ENCODE results near the gene IRF2BP2.
"Not testable (repeated sequence)": the region's sequence is repeated elsewhere in the genome, so short reads cannot be mapped to it uniquely, and the experiment has no call there.

The IRF2BP2 gene

DNA sequence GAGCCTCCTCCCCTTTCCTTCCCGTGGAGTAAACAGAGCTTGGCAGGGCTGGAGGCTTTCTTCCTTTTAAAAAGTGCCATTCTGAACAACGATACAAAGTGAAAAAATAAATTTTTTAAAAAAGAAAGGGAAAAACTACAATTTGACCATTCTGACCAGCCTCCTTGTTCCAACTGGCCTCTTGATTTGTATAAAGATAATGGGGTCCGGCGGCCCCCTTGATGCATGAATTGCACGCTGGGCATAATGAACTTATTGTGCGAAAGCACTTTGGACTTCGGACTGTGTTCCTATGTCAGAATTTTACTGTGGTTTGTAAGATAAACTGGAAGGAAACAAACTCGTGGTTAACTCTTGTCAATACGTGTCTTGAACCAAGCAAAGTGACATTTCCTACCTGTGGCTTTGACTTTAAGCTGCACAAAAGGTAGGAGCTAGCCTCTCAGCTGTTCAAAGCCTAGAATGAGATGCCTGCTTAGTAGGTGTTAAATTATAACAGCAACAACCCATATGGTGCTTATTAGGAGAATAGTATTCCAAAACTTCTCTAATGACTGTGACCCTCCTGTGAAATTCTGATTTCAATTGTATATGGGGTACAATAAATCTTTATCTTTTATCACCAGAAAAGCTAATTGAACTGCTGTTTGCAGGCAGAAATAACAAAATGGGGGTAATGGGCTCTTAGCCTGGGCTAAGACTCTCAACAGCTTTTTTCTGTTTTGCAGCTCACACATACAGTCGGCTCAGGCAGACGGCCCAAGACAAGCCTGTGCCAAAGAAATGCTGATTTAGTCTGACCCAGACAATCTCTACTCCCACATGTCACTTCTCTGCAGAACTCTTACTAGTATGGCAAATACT lies 9.3 kb downstream of the IRF2BP2 start:
- DNase-seq (ENCODE audit: low spot score) = no peak

DNA sequence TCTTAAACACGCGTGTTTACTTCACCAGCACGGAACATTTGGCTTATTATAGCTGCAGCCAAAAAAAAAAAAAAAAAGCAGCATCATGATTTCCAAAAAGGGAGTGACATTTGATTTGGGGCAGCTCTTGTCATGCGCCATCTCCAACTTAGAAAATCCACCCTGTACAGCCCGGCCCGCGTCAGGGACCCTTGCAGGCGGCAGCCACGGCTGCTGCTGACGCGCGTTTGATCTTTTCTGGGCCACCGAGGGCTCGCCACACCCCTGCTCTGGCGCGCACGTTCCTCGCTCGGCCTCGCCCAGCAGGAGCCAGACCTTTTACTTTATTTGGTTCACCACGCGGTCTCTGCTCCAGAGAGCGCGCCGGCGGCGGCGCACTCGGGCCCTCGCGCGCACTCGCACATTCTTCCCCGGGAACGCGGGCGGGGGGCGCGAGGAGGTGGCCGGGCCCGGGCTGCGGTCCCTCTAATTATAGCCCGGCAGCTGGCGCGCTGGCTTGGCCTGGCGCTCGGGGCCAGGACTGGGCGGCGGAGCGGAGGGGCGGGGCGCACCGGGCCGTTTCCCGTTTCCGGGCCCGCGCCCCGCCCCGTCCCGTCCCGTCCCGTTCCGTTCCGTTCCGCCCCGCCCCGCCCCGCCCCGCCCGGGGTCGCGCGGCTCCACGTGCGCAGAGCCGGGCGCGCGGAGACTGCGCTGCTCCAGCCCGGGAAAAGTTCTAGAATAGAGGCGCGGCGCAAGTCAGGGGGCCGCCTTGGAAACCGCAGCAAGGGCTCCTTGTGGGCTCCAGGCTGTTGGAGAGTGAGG lies 10.2 kb downstream of the IRF2BP2 start:
- peak; percentile 87 for DNase-seq (ENCODE audit: low spot score)

GRCh38 chr1:234598974-234599616 lies 10.9 kb downstream of the IRF2BP2 start:
- no peak for DNase-seq (ENCODE audit: low spot score)

- DNase-seq (ENCODE audit: low spot score) = no peak
Observed at GRCh38 chr1:234597894-234598293, 12.1 kb downstream of the IRF2BP2 start.

- no peak for DNase-seq (ENCODE audit: low spot score)
Observed at GRCh38 chr1:234595899-234596298, 14.1 kb downstream of the IRF2BP2 start.

GRCh38 chr1:234594575-234594974 lies 15.4 kb downstream of the IRF2BP2 start:
- DNase-seq (ENCODE audit: low spot score) = not testable (repeated sequence)

GRCh38 chr1:234593771-234594504 lies 16.0 kb downstream of the IRF2BP2 start:
- DNase-seq (ENCODE audit: low spot score) = no peak

- DNase-seq (ENCODE audit: low spot score) = no peak
Observed at GRCh38 chr1:234593109-234593508, 16.9 kb downstream of the IRF2BP2 start.

DNA sequence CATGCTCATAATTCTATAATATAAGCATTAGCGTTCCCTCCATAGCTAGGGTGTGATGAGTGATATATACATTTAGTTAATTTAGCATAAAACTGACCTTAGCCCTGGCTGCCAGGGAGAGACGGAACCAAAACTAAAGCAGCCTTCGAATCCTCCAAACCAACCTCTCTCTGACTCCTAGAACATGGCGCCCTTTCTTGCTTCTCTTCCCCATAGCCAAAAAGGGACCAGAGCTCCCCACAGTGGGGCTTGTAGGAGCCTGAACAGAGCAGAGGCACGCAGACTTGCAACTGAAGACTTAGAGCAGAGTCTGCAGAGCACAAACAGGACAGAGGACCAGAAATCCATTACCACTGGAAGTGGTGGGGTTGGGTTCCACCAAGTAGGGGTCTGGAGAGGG lies 17.7 kb downstream of the IRF2BP2 start:
- no peak for DNase-seq (ENCODE audit: low spot score)

- no peak for DNase-seq (ENCODE audit: low spot score)
Observed at GRCh38 chr1:234591131-234591530, 18.8 kb downstream of the IRF2BP2 start.

DNA sequence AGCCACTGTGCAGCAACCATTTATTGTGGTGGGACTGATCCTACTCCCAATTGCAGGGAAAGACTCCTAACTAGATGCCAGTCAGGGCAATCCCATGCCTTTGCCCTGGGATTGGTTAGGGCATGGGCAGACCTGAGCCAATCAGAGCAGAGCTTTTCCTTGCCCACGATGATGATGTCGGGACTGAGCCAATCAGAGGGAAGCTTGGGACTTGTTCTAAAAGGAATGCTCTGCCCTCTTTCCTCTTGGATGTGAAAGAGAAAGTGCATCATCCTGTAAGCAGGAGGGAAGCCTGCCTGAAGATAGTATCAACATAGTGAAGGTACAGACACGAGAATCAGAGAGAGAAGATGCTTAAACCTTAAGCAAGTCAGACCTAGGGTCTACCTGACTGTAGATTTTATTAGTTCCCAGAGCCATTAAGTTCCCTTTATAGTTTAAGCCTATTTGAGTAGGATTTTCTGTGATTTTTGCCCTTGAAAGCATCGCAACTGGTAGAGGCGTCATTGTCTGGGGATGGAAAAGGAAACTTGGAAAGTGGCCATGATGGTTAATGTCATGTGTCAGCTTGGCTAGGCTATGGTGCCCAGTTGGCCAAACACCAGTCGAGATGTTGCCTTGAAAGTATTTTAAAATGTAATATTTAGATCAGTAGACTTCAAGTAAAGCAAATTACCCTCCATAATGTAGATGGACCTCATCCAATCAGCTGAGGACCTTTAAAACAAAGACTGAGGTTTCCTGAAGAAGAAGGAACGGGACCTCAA lies 19.9 kb downstream of the IRF2BP2 start:
- DNase-seq (ENCODE audit: low spot score) = peak; percentile 75

- no peak for DNase-seq (ENCODE audit: low spot score)
Observed at GRCh38 chr1:234589064-234589800, 20.7 kb downstream of the IRF2BP2 start.

GRCh38 chr1:234588386-234588785 lies 21.6 kb downstream of the IRF2BP2 start:
- DNase-seq (ENCODE audit: low spot score) = no peak

- DNase-seq (ENCODE audit: low spot score) = no peak
Observed at GRCh38 chr1:234586892-234587485, 23.0 kb downstream of the IRF2BP2 start.

DNA sequence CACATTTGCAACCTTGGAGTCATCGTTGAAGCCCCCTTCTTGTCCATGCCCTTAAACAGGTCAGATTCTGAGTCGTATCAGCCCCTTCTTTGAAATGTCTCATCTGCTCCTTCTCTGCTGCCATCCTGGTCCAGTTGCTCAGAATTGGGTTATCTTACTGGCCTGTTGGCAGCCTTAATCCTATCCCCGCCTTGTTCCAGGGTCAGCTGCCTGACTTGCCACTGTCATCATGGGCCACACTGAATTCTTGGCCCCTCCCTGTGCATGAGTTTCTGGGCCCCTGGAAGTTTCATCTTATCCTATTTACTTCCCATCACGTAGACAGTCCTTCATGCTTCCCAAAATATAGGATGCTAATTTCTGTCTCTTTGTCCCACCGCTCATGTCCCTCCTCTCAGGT lies 23.7 kb downstream of the IRF2BP2 start:
- DNase-seq (ENCODE audit: low spot score) = no peak

DNA sequence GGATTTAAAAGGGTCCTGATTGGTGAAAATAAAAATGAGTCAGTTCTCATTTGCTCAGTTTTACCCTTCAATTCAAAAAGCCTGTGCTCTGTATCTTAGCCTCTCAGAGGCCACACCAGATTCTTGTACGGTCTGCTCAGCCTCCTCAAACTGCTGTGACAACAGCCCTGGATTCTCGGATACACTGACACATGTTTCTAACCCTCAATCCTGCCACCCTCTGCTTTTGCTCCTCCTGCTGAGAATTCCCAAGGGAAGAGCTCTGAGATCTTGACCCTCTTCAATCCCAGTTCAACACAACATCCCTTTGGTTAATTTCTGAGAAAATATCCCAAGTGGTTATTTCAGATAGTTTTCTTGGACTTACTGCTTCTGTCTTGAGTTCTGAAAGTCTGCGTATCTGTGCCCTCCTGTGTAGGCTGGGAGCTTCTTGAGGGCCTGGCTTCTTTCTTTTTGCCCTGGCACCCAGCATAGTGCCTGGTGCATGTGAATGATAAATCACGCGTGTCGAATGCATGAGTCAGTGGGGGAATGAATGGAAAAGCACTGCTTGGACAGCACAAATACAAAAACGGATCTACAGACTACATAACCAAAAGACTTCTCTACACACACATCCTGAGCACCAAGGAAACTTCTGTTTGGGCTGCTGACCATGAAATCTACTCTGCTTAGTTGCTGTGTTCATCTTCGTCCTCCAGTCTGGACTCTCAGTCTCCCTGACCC lies 24.5 kb downstream of the IRF2BP2 start:
- DNase-seq (ENCODE audit: low spot score) = peak; percentile 60

GRCh38 chr1:234584926-234585325 lies 25.1 kb downstream of the IRF2BP2 start:
- no peak for DNase-seq (ENCODE audit: low spot score)

DNA sequence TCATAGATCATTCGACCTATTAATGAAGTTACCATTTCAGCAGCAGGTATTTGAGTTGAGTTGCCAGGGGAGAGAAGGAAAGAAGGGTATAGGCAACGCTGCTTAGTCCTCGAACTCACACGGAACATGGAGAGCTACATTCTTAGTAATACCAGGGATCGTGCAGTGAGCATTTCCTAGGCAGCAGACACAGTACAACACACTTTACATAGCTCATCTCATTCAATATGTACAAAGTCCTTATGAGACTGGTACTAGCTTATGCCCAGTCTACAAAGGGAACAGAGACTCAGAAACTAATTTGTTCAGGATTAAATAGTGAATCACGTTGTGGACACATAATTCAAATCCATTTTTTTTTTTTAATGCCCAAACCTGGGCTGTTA lies 25.6 kb downstream of the IRF2BP2 start:
- no peak for DNase-seq (ENCODE audit: low spot score)

GRCh38 chr1:234583755-234584419 lies 26.1 kb downstream of the IRF2BP2 start:
- no peak for DNase-seq (ENCODE audit: low spot score)
